GM23338 (cell line): ENCODE results near the gene POU5F1. TPM values are rescaled to one million over a fixed set of nuclear protein-coding genes. Genes with fewer than 3 reads are reported as not detected.

Source experiments
- ATAC-seq: fragments of 200-7000 bp; cut with Tn5 transposase; 3 replicates; pipeline ENCODE4 v1.9.1; 2020
- DNase-seq: peaks from one replicate; pipeline ENCODE4 v3.0.0-alpha.2; 2015; ENCODE audit warnings: low spot score
- H2AFZ ChIP-seq: fragments of 200-600 bp; sonication (generic); 2 replicates; pipeline ENCODE4 v1.8.0; 2016; ENCODE audit warnings: antibody characterized with exemption, mild to moderate bottlenecking, moderate library complexity
- H3F3A ChIP-seq: fragments of 200-600 bp; sonication (generic); replicated peaks from 2 replicates; pipeline ENCODE4 v1.8.0; 2017; ENCODE audit warnings: antibody characterized with exemption, mixed run types, low read depth
- H3K27ac ChIP-seq: fragments of 200-600 bp; sonication (generic); 2 replicates; pipeline ENCODE4 v1.6.1; 2016; ENCODE audit warnings: low read depth
- H3K27me3 ChIP-seq: fragments of 200-600 bp; sonication (generic); 2 replicates; pipeline ENCODE4 v1.8.0; 2016; ENCODE audit warnings: mild to moderate bottlenecking, mixed run types, moderate library complexity; ENCODE audit not compliant: insufficient read depth
- H3K36me3 ChIP-seq: fragments of 200-600 bp; sonication (generic); 2 replicates; pipeline ENCODE4 v1.8.0; 2016; ENCODE audit warnings: mild to moderate bottlenecking; ENCODE audit not compliant: insufficient read depth
- H3K4me1 ChIP-seq: fragments of 200-600 bp; sonication (generic); 2 replicates; pipeline ENCODE4 v1.8.0; 2016; ENCODE audit warnings: mild to moderate bottlenecking, moderate library complexity; ENCODE audit not compliant: insufficient read depth
- H3K4me2 ChIP-seq: fragments of 200-600 bp; sonication (generic); 2 replicates; pipeline ENCODE4 v1.7.1; 2017; ENCODE audit warnings: mixed run types
- H3K4me3 ChIP-seq: fragments of 200-600 bp; sonication (generic); 2 replicates; pipeline ENCODE4 v1.6.1; 2016; ENCODE audit warnings: mixed run types
- H3K79me2 ChIP-seq: fragments of 200-600 bp; sonication (generic); replicated peaks from 2 replicates; pipeline ENCODE4 v1.8.0; 2017; ENCODE audit warnings: mild to moderate bottlenecking; ENCODE audit not compliant: insufficient read depth
- H3K9me2 ChIP-seq: fragments of 200-600 bp; sonication (generic); 2 replicates; pipeline ENCODE4 v1.8.0; 2017; ENCODE audit not compliant: insufficient read depth
- H4K20me1 ChIP-seq: fragments of 200-600 bp; sonication (generic); replicated peaks from 2 replicates; pipeline ENCODE4 v1.8.0; 2017; ENCODE audit warnings: mild to moderate bottlenecking; ENCODE audit not compliant: insufficient read depth
- H3K27ac Mint-ChIP-seq: 2 replicates; pipeline ENCODE4 v1.8.0; 2020; ENCODE audit warnings: inconsistent platforms, mild to moderate bottlenecking, moderate library complexity, mixed read lengths
- H3K27me3 Mint-ChIP-seq: 3 replicates; pipeline ENCODE4 v1.8.0; 2022; ENCODE audit warnings: low read depth, mild to moderate bottlenecking, moderate library complexity, mixed read lengths, inconsistent platforms; ENCODE audit not compliant: insufficient read depth, poor library complexity
- H3K36me3 Mint-ChIP-seq: 3 replicates; pipeline ENCODE4 v1.8.0; 2021; ENCODE audit warnings: low read depth, mild to moderate bottlenecking, inconsistent platforms, moderate library complexity, mixed read lengths
- H3K4me1 Mint-ChIP-seq: 3 replicates; pipeline ENCODE4 v1.8.0; 2020; ENCODE audit warnings: mild to moderate bottlenecking, inconsistent platforms, mixed read lengths
- H3K4me3 Mint-ChIP-seq: 3 replicates; pipeline ENCODE4 v1.8.0; 2021; ENCODE audit warnings: moderate library complexity, mild to moderate bottlenecking, inconsistent platforms, mixed read lengths
- H3K9me3 Mint-ChIP-seq: 3 replicates; pipeline ENCODE4 v1.8.0; 2020; ENCODE audit warnings: moderate library complexity, mild to moderate bottlenecking, inconsistent platforms, mixed read lengths
- CREB1 ChIP-seq: fragments of 250-450 bp; sonication (Bioruptor Pico); IDR thresholded peaks from 2 replicates; pipeline ENCODE4 v1.5.0; 2020; ENCODE audit warnings: low read depth, mild to moderate bottlenecking, moderate library complexity
- CTCF ChIP-seq, 2 experiments: fragments of 200-600 bp in 1 of 2; sonication (generic) in 1 of 2; conservative IDR thresholded peaks; 2 replicates each; pipeline versions ENCODE4 v1.5.1 to v1.6.1; 2016 to 2017; ENCODE audit warnings: antibody characterized with exemption in 2 of 2, low read depth in 2 of 2, mild to moderate bottlenecking in 2 of 2, moderate library complexity in 1 of 2
- ETS1 ChIP-seq: IDR thresholded peaks from 2 replicates; pipeline ENCODE4 v1.6.1; 2016; ENCODE audit warnings: antibody characterized with exemption
- EZH2 ChIP-seq: fragments of 200-600 bp; sonication (generic); IDR thresholded peaks from one replicate; pipeline ENCODE4 v1.8.0; 2017; ENCODE audit warnings: antibody characterized with exemption, mild to moderate bottlenecking, low read depth; ENCODE audit not compliant: unreplicated experiment
- EZH2phosphoT487 ChIP-seq: fragments of 200-600 bp; sonication (generic); IDR thresholded peaks from one replicate; pipeline ENCODE4 v1.8.1; 2018; ENCODE audit warnings: antibody characterized with exemption; ENCODE audit not compliant: unreplicated experiment
- JUNB ChIP-seq: IDR thresholded peaks from one replicate; pipeline ENCODE4 v1.6.1; 2016; ENCODE audit warnings: antibody characterized with exemption; ENCODE audit not compliant: unreplicated experiment
- NANOG ChIP-seq: IDR thresholded peaks from 2 replicates; pipeline ENCODE4 v1.6.1; 2016; ENCODE audit warnings: antibody characterized with exemption, borderline replicate concordance
- POLR2AphosphoS5 ChIP-seq: IDR thresholded peaks from 2 replicates; pipeline ENCODE4 v1.6.1; 2016; ENCODE audit warnings: antibody characterized with exemption, low read depth
- REST ChIP-seq: IDR thresholded peaks from one replicate; pipeline ENCODE4 v1.6.1; 2018; ENCODE audit warnings: antibody characterized with exemption; ENCODE audit not compliant: unreplicated experiment
- STAT1 ChIP-seq: IDR thresholded peaks from one replicate; pipeline ENCODE4 v1.6.1; 2016; ENCODE audit warnings: antibody characterized with exemption; ENCODE audit not compliant: unreplicated experiment
- ZNF114 ChIP-seq: fragments of 250-450 bp; sonication (Bioruptor Pico); IDR thresholded peaks from 2 replicates; pipeline ENCODE4 v1.5.0; 2020; ENCODE audit warnings: mild to moderate bottlenecking, moderate library complexity
- ZNF331 ChIP-seq: fragments of 250-450 bp; sonication (Bioruptor Pico); IDR thresholded peaks from 2 replicates; pipeline ENCODE4 v1.5.0; 2020; ENCODE audit warnings: low read depth, mild to moderate bottlenecking, moderate library complexity
- ZNF462 ChIP-seq: fragments of 250-450 bp; sonication (Bioruptor Pico); IDR thresholded peaks from 2 replicates; pipeline ENCODE4 v1.5.0; 2020; ENCODE audit warnings: mild to moderate bottlenecking, moderate library complexity
- polyA plus RNA-seq: library from polyadenylated mRNA; unstranded; fragments of >200 nt; fragmentation: Nextera tagmentation; extraction: Ambion mirVana; gene quantifications from 2 replicates; pipeline ENCODE4 v1.2.1, GENCODE V29; 2016
- total RNA-seq: library from RNA; depleted of rRNA; stranded (reverse); fragments of >200 nt; shearing (Covaris generic); gene quantifications from 2 replicates; pipeline ENCODE4 v1.2.3, GENCODE V29; 2014

Gene POU5F1
- total and polyA plus RNA-seq, 2 experiments from 2014 or later = 1,839 to 3,419 TPM

- TF ChIP-seq ZNF331 (CRISPR knock-in tag) = no peak
- TF ChIP-seq CTCF (conservative IDR thresholded peaks at IDR 0.05; ENCODE audit: low read depth in 2 of 2) = no peak
- no peak for TF ChIP-seq EZH2phosphoT487
- TF ChIP-seq NANOG = no peak
- TF ChIP-seq ETS1 = no peak
- no peak for TF ChIP-seq STAT1
- no peak for TF ChIP-seq POLR2AphosphoS5
- no peak for TF ChIP-seq REST
- no peak for TF ChIP-seq CREB1 (CRISPR knock-in tag)
- no peak for TF ChIP-seq JUNB
- no peak for TF ChIP-seq EZH2
- no peak for TF ChIP-seq ZNF462 (CRISPR knock-in tag)
- TF ChIP-seq ZNF114 (CRISPR knock-in tag) = no peak
- Mint-ChIP-seq H3K9me3 (peaks cover 14% of the 10 kb centered on the region), H3K4me3 (no peak overlapping the region), H3K36me3 (peaks cover 15% of the 10 kb centered on the region), H3K27ac (no peak overlapping the region), H3K4me1 (peaks cover 17% of the 10 kb centered on the region), H3K27me3 (peaks cover 16% of the 10 kb centered on the region)
- peak overlapping the region; percentile 70; the same call in 1 of the 2 replicates for H3K27ac ChIP-seq
- H3K79me2 ChIP-seq = no peaks in the 10 kb centered on the region
- peak; percentile 16 for ATAC-seq
- no peaks in the 10 kb centered on the region for H3F3A ChIP-seq
- peaks cover 10% of the 10 kb centered on the region for H3K4me1 ChIP-seq
- no peak overlapping the region for H2AFZ ChIP-seq
- H4K20me1 ChIP-seq = no peaks in the 10 kb centered on the region
- peak; percentile 23 for DNase-seq
- 0 out of 2 replicates have a peak overlapping the region, but pooled peaks have one; percentile 18 for H3K4me3 ChIP-seq
- H3K27me3 ChIP-seq = no peaks in the 10 kb centered on the region
- H3K4me2 ChIP-seq = peak overlapping the region; percentile 68
- H3K36me3 ChIP-seq = no peaks in the 10 kb centered on the region
- H3K9me2 ChIP-seq = no peaks in the 10 kb centered on the region; the same call in 1 of the 2 replicates
These were observed 32.0 kb upstream of the POU5F1 start for GRCh38 chr6:31202259-31203166.
